ENCODE data around the gene FXN.

FXN gene

DNA sequence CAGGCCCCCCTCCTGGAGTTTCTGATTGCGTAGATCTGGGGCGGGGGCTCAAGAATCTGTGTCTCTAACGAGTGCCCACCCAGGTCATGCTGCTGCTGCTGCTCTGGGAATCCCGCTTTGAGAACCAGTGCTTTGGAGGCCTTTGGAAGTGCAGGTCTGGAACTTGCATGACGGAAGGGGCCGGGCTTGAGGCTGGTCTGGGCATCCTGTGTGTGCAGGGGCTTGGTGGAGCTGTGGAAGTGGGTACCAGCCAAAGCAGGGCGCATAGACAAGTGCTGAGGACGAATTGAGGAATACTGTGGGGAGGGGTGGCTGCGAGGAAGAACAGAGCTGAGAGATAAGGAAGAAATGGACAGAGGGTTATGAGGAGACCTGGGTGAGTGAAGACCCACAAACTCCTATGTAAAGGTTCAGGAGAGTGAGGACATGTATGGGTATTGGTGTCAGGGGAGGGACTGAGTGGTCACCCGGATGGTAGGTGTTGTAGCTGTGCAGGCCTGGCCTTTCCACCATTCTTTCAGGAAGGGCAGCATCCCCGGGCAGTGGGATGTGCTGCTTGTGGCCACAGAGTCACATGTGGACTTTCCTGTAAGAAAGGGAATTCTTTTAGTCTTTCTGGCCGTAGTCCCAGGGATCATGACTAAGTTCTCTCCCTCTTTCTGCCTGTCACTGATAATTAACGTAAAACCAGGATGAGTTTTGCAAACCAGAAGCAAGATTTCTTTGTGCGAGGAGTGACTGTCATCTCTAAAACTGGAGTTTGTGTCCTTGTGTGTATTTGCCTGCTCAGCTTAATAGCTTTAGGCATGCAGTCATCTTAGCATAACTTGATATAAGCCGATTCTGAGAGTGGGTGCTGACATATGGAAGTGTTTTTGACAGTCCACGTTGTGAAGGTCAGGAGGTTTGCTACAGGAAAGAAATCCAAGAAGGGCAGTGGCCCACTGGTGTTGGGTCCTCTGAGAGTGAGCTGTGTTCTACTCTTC, 95.2 kb downstream of the FXN start:
- TF ChIP-seq GATA2 (IDR thresholded peaks at IDR 0.05; ENCODE audit: low read depth, low read length) = no peak
- TF ChIP-seq GATA3 (IDR thresholded peaks at IDR 0.05; ENCODE audit: low read depth, low read length) = no peak

DNA sequence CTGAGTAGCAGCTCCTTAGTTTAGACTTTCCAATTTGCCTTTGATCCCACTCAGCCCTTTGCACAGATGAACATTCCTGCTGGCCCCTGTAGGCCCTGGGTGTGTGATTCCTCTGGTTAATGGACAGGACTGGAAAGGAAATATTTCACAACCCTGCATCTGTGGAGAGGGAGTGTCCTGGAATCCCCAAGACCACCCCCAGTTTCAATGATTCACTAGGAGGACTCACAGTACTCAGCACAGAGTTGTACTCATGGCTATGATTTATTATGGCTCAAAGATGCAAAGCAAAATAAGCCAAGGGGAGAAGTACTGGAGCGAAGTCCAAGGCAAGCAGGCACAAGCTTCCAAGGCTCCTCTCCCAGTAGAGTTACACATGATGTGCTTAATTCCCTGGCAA, 96.1 kb downstream of the FXN start:
- TF ChIP-seq GATA3 (IDR thresholded peaks at IDR 0.05; ENCODE audit: low read depth, low read length) = no peak
- TF ChIP-seq GATA2 (IDR thresholded peaks at IDR 0.05; ENCODE audit: low read depth, low read length) = no peak

DNA sequence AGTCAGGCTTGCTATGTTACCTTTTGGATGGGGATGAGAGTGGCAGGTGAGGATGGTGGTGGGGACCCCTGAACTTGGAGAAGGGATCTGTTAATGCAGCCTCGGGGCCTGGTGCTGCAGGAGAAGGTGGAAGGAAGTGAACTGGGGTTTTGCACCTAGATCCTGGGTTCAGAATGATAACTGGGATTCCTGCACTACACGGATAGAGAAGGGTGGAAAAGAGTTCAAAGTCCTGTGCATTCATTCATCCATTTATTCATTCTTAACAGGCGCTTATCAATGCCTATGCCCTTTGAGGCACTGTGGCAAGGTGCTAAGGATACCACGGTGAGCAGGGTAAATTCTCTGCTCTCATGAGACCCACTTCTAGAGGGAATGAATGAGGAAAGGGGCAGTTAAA, 96.8 kb downstream of the FXN start:
- TF ChIP-seq GATA2 (IDR thresholded peaks at IDR 0.05; ENCODE audit: low read depth, low read length) (no peak), GATA3 (IDR thresholded peaks at IDR 0.05; ENCODE audit: low read depth, low read length) (no peak)

DNA sequence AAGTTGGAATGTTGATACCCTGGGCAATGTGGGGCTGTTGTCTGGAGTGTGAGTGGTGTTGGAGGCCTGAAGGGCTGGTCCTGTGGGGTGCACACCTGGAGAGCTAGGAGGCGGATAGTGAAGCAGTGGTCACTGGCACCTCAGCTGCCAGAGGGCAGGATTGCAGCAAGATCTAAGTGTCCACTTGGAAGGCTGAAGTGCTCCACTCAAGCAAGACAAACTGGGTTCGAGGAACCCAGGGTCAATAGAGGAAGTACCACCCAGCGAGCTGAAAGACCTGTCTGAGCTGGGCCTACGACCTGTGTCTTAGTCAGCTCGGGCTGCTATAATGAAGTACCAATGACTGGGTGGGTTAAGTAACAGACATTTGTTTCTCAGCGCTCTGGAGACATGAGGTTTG, 98.9 kb downstream of the FXN start:
- no peak for TF ChIP-seq GATA3 (IDR thresholded peaks at IDR 0.05; ENCODE audit: low read depth, low read length)
- no peak for TF ChIP-seq GATA2 (IDR thresholded peaks at IDR 0.05; ENCODE audit: low read depth, low read length)

DNA sequence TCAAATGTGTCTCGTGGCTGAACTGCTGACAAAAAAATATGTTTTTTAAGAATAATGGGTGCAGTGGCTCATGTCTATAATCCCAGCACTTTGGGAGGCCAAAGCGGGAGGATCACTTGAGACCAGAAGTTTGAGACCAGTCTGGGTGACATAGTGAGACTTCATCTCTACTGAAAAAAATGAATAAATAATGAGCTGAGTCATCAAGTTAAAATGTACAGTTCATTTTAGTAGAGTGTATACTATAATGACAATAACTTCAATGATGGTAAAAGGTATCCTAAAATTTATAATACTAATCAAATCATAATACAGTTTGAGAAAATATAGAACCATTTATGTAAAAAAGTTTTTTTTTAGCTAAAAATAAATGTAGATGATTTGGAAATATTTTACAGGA, 100.6 kb downstream of the FXN start:
- TF ChIP-seq GATA2 (IDR thresholded peaks at IDR 0.05; ENCODE audit: low read depth, low read length) = no peak

GRCh38 chr9:69136779-69137178, 101.2 kb downstream of the FXN start:
- TF ChIP-seq GATA3 (IDR thresholded peaks at IDR 0.05; ENCODE audit: low read depth, low read length) (no peak), GATA2 (IDR thresholded peaks at IDR 0.05; ENCODE audit: low read depth, low read length) (no peak)

DNA sequence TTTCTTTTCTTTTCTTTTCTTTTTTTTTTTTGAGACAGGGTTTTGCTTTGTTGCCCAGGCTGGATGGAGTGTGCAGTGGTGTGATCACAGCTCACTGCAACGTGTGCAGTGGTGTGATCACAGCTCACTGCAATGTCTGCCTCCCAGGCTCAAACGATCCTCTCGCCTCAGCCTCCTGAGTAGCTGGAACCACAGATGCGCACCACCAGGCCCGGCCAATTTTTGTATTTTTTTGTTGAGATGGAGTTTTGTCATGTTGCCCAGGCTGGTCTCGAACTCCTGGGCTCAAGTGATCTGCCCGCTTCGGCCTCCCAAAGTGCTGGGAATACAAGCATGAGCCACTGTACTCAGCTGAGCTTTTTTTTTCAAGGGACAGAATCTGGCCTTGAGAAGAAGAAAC, 101.8 kb downstream of the FXN start:
- TF ChIP-seq GATA3 (IDR thresholded peaks at IDR 0.05; ENCODE audit: low read depth, low read length) (no peak), GATA2 (IDR thresholded peaks at IDR 0.05; ENCODE audit: low read depth, low read length) (no peak)

- TF ChIP-seq GATA3 (IDR thresholded peaks at IDR 0.05; ENCODE audit: low read depth, low read length) (no peak), GATA2 (IDR thresholded peaks at IDR 0.05; ENCODE audit: low read depth, low read length) (no peak)
Observed at GRCh38 chr9:69139596-69139995, 104.0 kb downstream of the FXN start.

DNA sequence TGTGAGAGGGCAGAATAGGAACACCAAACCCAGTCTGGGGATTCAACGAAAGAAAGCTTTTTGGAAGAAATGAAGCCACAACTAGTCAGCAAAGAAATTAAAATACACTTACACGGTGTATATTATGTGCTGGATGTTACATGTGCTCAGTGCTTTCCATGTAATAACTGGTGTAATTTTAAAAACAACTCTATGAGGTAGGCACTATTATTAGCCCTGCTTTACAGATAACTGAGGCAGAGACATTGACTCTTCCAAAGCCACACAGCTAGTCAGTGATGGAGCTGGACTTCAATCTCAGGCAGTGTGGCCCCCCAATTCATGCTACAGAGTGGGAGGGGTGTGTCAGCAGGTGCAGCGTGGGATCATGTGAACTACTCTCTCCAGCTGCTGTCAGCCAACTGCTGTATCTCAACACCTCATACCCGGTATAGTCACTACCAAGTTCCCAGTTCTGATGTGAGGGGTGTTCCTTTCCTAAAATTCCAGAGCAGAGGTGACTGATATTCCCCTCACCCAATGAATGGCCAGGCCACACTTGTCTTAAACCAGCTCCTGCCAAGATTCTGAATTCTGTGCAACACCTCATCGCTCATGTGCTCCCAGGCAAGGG, 104.7 kb downstream of the FXN start:
- TF ChIP-seq GATA3 (IDR thresholded peaks at IDR 0.05; ENCODE audit: low read depth, low read length) (no peak), GATA2 (IDR thresholded peaks at IDR 0.05; ENCODE audit: low read depth, low read length) (no peak)

DNA sequence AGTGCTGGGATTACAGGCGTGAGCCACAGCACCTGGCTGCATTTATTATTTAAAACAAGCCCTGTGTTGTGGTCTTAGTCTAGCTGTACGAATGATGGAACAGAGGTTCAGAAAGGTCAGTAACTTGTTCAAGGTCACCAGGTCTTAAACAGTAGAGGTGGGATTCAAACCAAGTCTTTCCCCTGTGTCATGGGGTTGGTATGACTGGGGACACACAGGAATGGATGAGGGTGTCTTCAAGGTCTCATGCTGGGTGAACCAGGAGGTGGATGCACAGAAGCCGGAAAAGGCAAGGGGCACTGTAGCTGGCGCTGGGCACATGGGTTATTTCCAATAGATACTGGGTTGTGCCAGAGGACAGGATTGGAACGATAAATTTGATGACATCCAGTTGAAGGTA, 106.3 kb downstream of the FXN start:
- TF ChIP-seq GATA3 (IDR thresholded peaks at IDR 0.05; ENCODE audit: low read depth, low read length) = no peak
- TF ChIP-seq GATA2 (IDR thresholded peaks at IDR 0.05; ENCODE audit: low read depth, low read length) = no peak

- TF ChIP-seq GATA2 (IDR thresholded peaks at IDR 0.05; ENCODE audit: low read depth, low read length) (no peak), GATA3 (IDR thresholded peaks at IDR 0.05; ENCODE audit: low read depth, low read length) (no peak)
Observed at GRCh38 chr9:69143291-69143690, 107.7 kb downstream of the FXN start.

DNA sequence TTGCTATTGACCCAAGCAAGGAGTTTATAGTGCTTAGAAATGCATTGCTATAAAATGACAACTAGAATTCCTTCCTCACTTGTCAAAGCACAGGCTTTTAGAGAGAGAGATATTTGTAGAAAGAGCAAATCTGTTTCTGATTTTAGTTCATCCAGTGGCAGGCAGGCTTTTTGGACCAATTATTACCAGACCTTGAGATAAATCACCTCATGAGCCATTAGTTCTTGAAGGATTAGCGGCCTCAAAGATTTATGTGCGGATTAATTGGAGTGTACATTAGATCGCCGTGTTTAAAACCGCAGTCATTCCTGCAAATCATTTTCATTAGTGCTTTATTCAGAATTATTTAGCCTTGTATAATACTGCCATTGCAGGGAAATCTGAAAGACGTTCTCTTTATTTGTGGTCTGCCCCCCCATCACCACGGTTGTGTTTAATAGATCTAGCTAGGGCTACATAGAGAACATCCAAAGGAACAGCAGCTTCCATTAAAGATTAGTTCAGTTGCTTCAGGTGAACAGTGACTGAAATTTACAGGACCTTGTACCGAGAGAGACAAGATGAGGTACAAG, 109.7 kb downstream of the FXN start:
- TF ChIP-seq GATA3 (IDR thresholded peaks at IDR 0.05; ENCODE audit: low read depth, low read length) = no peak
- no peak for TF ChIP-seq GATA2 (IDR thresholded peaks at IDR 0.05; ENCODE audit: low read depth, low read length)

- peak; percentile 81 for TF ChIP-seq GATA3 (IDR thresholded peaks at IDR 0.05; ENCODE audit: low read depth, low read length)
- peak; percentile 87 for TF ChIP-seq GATA2 (IDR thresholded peaks at IDR 0.05; ENCODE audit: low read depth, low read length)
Observed at GRCh38 chr9:69147041-69147834, 111.7 kb downstream of the FXN start.

- no peak for TF ChIP-seq GATA3 (IDR thresholded peaks at IDR 0.05; ENCODE audit: low read depth, low read length)
- TF ChIP-seq GATA2 (IDR thresholded peaks at IDR 0.05; ENCODE audit: low read depth, low read length) = no peak
Observed at GRCh38 chr9:69149321-69149807, 113.8 kb downstream of the FXN start.
